Smooth muscle cell (in vitro differentiated cells): ENCODE measurements around the gene LRRC51. TPM values are rescaled to one million over a fixed set of nuclear protein-coding genes. Genes with fewer than 3 reads are reported as not detected.
"Not testable (repeated sequence)": the region's sequence is repeated elsewhere in the genome, so short reads cannot be mapped to it uniquely, and the experiment has no call there.

Experiments used
- DNase-seq: peaks from one replicate; lab custom pipeline; 2025; ENCODE audit not compliant: unreplicated experiment; lab: John Stamatoyannopoulos, UW
- H2AFZ ChIP-seq: fragments of 200-600 bp; sonication (generic); 2 replicates; pipeline ENCODE4 v1.6.0; 2016; ENCODE audit warnings: antibody characterized with exemption, low read depth, mild to moderate bottlenecking
- H3F3A ChIP-seq: fragments of 200-600 bp; sonication (generic); 2 replicates; pipeline ENCODE4 v1.6.0; 2017; ENCODE audit warnings: antibody characterized with exemption, low read depth
- H3K27ac ChIP-seq: fragments of 200-600 bp; sonication (generic); 2 replicates; pipeline ENCODE4 v1.5.1; 2016; ENCODE audit warnings: low read depth, mild to moderate bottlenecking
- H3K27me3 ChIP-seq: fragments of 200-600 bp; sonication (generic); 2 replicates; pipeline ENCODE4 v1.6.1; 2016; ENCODE audit warnings: low read depth, mild to moderate bottlenecking
- H3K36me3 ChIP-seq: fragments of 200-600 bp; sonication (generic); 2 replicates; pipeline ENCODE4 v1.5.1; 2016; ENCODE audit warnings: low read depth
- H3K4me1 ChIP-seq: fragments of 200-600 bp; sonication (generic); 2 replicates; pipeline ENCODE4 v1.5.1; 2016; ENCODE audit warnings: low read depth
- H3K4me2 ChIP-seq: fragments of 200-600 bp; sonication (generic); 2 replicates; pipeline ENCODE4 v1.6.0; 2016; ENCODE audit warnings: mild to moderate bottlenecking
- H3K4me3 ChIP-seq: fragments of 200-600 bp; sonication (generic); 2 replicates; pipeline ENCODE4 v1.5.1; 2016; ENCODE audit warnings: mild to moderate bottlenecking
- H3K79me2 ChIP-seq: fragments of 200-600 bp; sonication (generic); 2 replicates; pipeline ENCODE4 v1.6.0; 2016; ENCODE audit warnings: low read depth, mild to moderate bottlenecking
- H3K9ac ChIP-seq: fragments of 200-600 bp; sonication (generic); 2 replicates; pipeline ENCODE4 v1.6.0; 2016; ENCODE audit warnings: low read depth
- H3K9me3 ChIP-seq: fragments of 200-600 bp; sonication (generic); replicated peaks from 2 replicates; pipeline ENCODE4 v1.5.1; 2016; ENCODE audit warnings: low read depth
- H4K20me1 ChIP-seq: fragments of 200-600 bp; sonication (generic); 2 replicates; pipeline ENCODE4 v1.6.0; 2016; ENCODE audit warnings: low read depth
- CTCF ChIP-seq: fragments of 200-600 bp; sonication (generic); IDR thresholded peaks from 2 replicates; pipeline ENCODE4 v1.5.1; 2017; ENCODE audit warnings: borderline replicate concordance, mild to moderate bottlenecking, antibody characterized with exemption; ENCODE audit not compliant: insufficient read depth, poor library complexity, severe bottlenecking
- WGBS: methylation state at CpG from one replicate; pipeline ENCODE4 v1.1.7; 2016; ENCODE audit warnings: low lambda C conversion rate; 5-methylcytosine and 5-hydroxymethylcytosine counted together
- polyA plus RNA-seq: library from polyadenylated mRNA; unstranded; fragments of >200 nt; fragmentation: Nextera tagmentation; extraction: Ambion mirVana; gene quantifications from 2 replicates; pipeline ENCODE4 v1.2.1, GENCODE V29; 2016
- total RNA-seq: library from RNA; depleted of rRNA; stranded (reverse); fragments of >200 nt; gene quantifications from 2 replicates; pipeline ENCODE4 v1.2.3, GENCODE V29; 2014

Gene LRRC51
- total and polyA plus RNA-seq, 2 experiments from 2014 or later, result 1.1 to 6.1 TPM

- Histone ChIP-seq H3K9ac (no peak overlapping the region), H3K27ac (no peak overlapping the region), H3F3A (no peaks in the 10 kb centered on the region), H2AFZ (no peak overlapping the region), H4K20me1 (no peaks in the 10 kb centered on the region), H3K27me3 (peaks cover 17% of the 10 kb centered on the region), H3K4me1 (no peaks in the 10 kb centered on the region), H3K36me3 (no peaks in the 10 kb centered on the region), H3K4me3 (no peak overlapping the region), H3K4me2 (no peak overlapping the region), H3K79me2 (no peaks in the 10 kb centered on the region), H3K9me3 (no peaks in the 10 kb centered on the region)
- WGBS, result 86% methylated on average over 3 of the region's 3 CpGs
- DNase-seq, result no peak
- no peak for TF ChIP-seq CTCF
Observed at GRCh38 chr11:72129381-72129780, 48.7 kb downstream of the LRRC51 start.

DNA sequence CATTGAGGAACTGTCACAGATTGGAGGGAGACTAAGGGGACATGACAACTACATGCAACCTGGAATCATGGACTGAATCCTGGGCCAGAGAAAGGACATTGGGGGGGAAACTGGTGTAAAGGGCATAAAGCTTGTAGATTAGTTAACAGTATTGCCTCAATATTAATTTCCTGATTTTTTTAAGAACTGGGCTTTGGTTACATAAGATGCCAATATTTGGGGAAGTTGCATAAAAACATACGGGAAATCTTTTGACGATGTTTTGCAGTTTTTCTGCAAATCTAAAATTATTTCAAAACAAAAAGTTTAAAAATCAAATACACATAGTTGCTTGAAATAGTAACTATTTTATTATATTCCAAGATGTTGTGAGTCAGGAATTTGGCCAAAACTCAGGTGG, 52.0 kb downstream of the LRRC51 start:
- no peaks in the 10 kb centered on the region for H3K36me3 ChIP-seq
- H3K9ac ChIP-seq, result no peak overlapping the region
- no peak for TF ChIP-seq CTCF
- peaks cover 17% of the 10 kb centered on the region for H3K27me3 ChIP-seq
- H2AFZ ChIP-seq, result no peak overlapping the region
- DNase-seq, result no peak
- no peak overlapping the region for H3K4me2 ChIP-seq
- no peaks in the 10 kb centered on the region for H4K20me1 ChIP-seq
- H3K27ac ChIP-seq, result no peak overlapping the region
- no peak overlapping the region for H3K4me3 ChIP-seq
- no peaks in the 10 kb centered on the region for H3K9me3 ChIP-seq
- H3K4me1 ChIP-seq, result no peaks in the 10 kb centered on the region
- H3F3A ChIP-seq, result no peaks in the 10 kb centered on the region
- WGBS, result 95% methylated on average over 2 of the region's 2 CpGs
- H3K79me2 ChIP-seq, result no peaks in the 10 kb centered on the region

GRCh38 chr11:72135473-72135872, 54.8 kb downstream of the LRRC51 start, which contains the start of gene FOLR3:
Gene FOLR3, plus strand, starts transcription at chr11:72135725. Its CDS starts 228 bp downstream, at chr11:72135953.
- H3K79me2 ChIP-seq, H2AFZ ChIP-seq, H3K4me1 ChIP-seq, DNase-seq, H4K20me1 ChIP-seq, H3F3A ChIP-seq, H3K4me2 ChIP-seq, H3K36me3 ChIP-seq, H3K4me3 ChIP-seq, H3K9ac ChIP-seq, H3K9me3 ChIP-seq, H3K27ac ChIP-seq: not testable (repeated sequence)
- peaks cover 17% of the 10 kb centered on the region for H3K27me3 ChIP-seq
- 87% methylated on average over 4 of the region's 4 CpGs for WGBS

DNA sequence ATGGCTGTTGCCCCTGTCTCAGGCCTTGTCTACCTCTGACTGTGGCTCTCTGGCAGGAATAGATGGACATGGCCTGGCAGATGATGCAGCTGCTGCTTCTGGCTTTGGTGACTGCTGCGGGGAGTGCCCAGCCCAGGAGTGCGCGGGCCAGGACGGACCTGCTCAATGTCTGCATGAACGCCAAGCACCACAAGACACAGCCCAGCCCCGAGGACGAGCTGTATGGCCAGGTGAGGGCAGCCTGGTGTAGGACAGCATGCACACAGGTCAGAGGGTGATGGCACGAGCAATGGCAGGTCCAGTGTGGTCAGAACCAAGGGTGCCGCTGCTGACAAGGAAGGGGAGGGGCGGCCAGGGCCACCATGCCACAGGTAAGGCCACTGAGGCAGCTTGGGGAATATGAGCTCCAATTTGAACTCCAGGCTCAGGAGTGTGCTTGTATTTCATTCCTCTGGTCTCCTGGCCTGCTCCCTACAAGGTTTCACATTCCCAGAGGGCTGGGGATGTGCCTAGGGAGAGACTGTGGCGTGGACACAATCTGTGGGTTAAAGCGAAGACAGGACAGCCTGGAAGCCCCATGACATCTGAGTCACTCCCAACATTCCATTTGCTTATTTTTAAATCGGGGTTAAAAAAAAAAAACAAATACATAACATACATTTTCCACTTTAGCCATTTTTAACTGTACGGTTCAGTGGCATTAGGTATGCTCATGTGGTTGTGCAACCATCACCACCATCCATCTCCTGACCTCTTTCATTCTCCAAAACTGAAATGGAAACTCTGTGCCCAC, 55.4 kb downstream of the LRRC51 start:
- no peak for TF ChIP-seq CTCF
- WGBS, result 89% methylated on average over 14 of the region's 14 CpGs
- H3K27me3 ChIP-seq, result peaks cover 17% of the 10 kb centered on the region
- H3F3A ChIP-seq, result no peaks in the 10 kb centered on the region
- H3K4me1 ChIP-seq, result no peaks in the 10 kb centered on the region
- H3K9ac ChIP-seq, result no peak overlapping the region
- no peaks in the 10 kb centered on the region for H3K9me3 ChIP-seq
- no peaks in the 10 kb centered on the region for H3K36me3 ChIP-seq
- H3K4me2 ChIP-seq, result no peak overlapping the region
- no peak overlapping the region for H2AFZ ChIP-seq
- H3K79me2 ChIP-seq, result no peaks in the 10 kb centered on the region
- H3K4me3 ChIP-seq, result no peak overlapping the region
- no peak for DNase-seq
- no peaks in the 10 kb centered on the region for H4K20me1 ChIP-seq
- no peak overlapping the region for H3K27ac ChIP-seq
